ENCODE data around the gene FANCE. TPM values are rescaled to one million over a fixed set of nuclear protein-coding genes. Genes with fewer than 3 reads are reported as not detected.

The FANCE gene
- total and polyA plus RNA-seq, 2 experiments from 2014 or later, result 5.4 to 25.5 TPM

DNA sequence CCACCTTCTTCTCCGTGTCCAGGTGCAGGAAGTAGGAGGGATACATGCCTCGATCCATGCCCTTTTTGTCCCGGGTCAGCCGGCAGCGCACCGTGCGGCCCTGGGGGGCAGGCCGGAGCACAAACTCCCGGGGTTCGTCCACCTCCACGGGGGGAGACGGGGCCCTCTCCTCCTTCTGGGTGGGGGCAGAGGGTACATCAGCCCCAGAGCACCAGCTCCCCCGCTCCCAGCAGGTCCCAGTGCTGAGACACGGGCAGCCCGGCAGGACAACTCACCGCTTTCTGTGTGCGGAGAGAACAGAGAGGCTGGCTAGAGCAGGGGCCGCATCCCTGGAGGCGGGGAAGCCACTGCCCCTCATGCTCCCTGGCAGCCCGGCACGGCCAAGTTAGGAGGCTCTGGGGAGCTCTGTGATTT lies 53.9 kb downstream of the FANCE start:
- H3K27ac ChIP-seq (ENCODE audit: low read depth), result no peak overlapping the region
- no peaks in the 10 kb centered on the region for H3K9me3 Mint-ChIP-seq
- peak overlapping the region; percentile 30; the same call in 2 of the 3 replicates for H3K4me3 Mint-ChIP-seq
- peaks cover 17% of the 10 kb centered on the region; the same call in 1 of the 2 replicates for H3F3A ChIP-seq (replicated peaks; ENCODE audit: low read depth)
- peaks cover 24% of the 10 kb centered on the region for H3K27me3 ChIP-seq (ENCODE audit: insufficient read depth)
- ATAC-seq (peak; percentile 64), DNase-seq (ENCODE audit: low spot score) (peak; percentile 52)
- H3K4me1 Mint-ChIP-seq, result peaks cover 50% of the 10 kb centered on the region
- H3K27me3 Mint-ChIP-seq (ENCODE audit: insufficient read depth, low read depth, poor library complexity), result peaks cover 33% of the 10 kb centered on the region
- H3K4me3 ChIP-seq, result peak overlapping the region; percentile 50
- no peaks in the 10 kb centered on the region for H3K9me2 ChIP-seq (ENCODE audit: insufficient read depth)
- no peaks in the 10 kb centered on the region for H3K36me3 Mint-ChIP-seq (ENCODE audit: low read depth)
- peak overlapping the region; percentile 96 for H2AFZ ChIP-seq
- H3K79me2 ChIP-seq (replicated peaks; ENCODE audit: insufficient read depth), result no peaks in the 10 kb centered on the region
- no peaks in the 10 kb centered on the region for H4K20me1 ChIP-seq (replicated peaks; ENCODE audit: insufficient read depth)
- no peak for TF ChIP-seq JUNB (IDR thresholded peaks at IDR 0.05; ENCODE audit: unreplicated experiment)
- H3K36me3 ChIP-seq (ENCODE audit: insufficient read depth), result no peaks in the 10 kb centered on the region
- H3K4me1 ChIP-seq (ENCODE audit: insufficient read depth), result peaks cover 38% of the 10 kb centered on the region
- H3K4me2 ChIP-seq, result peak overlapping the region; percentile 78
- H3K27ac Mint-ChIP-seq, result no peak overlapping the region

DNA sequence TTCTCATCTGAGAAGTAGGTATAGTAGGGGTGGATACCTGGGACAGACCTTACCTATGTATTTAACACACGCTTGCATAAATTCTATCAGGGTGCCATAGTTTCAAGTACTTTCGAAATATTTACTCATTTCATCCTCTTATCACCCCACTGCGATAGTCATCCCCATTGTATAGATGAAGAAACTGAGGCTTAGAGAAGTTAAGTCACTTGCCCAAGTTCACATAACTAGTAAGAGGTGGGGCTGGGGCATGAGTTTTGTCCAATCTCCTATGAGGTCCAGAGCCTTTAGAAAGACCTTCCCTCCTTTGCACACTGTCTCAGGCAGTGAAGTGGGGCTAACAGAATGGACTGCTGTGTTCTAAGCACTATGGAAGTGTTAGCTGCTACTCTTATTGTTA lies 54.4 kb downstream of the FANCE start:
- Histone ChIP-seq H3K27ac (ENCODE audit: low read depth) (no peak overlapping the region), H3K79me2 (replicated peaks; ENCODE audit: insufficient read depth) (no peaks in the 10 kb centered on the region), H3K27me3 (ENCODE audit: insufficient read depth) (peaks cover 29% of the 10 kb centered on the region), H4K20me1 (replicated peaks; ENCODE audit: insufficient read depth) (no peaks in the 10 kb centered on the region), H3K9me2 (ENCODE audit: insufficient read depth) (no peaks in the 10 kb centered on the region), H3K4me1 (ENCODE audit: insufficient read depth) (peaks cover 43% of the 10 kb centered on the region), H3F3A (replicated peaks; ENCODE audit: low read depth) (peaks cover 17% of the 10 kb centered on the region; the same call in 1 of the 2 replicates), H3K4me2 (peak overlapping the region; percentile 78), H3K36me3 (ENCODE audit: insufficient read depth) (no peaks in the 10 kb centered on the region), H2AFZ (no peak overlapping the region), H3K4me3 (no peak overlapping the region)
- Mint-ChIP-seq H3K4me3 (peak overlapping the region; percentile 26; the same call in 1 of the 3 replicates), H3K4me1 (peaks cover 53% of the 10 kb centered on the region), H3K27me3 (ENCODE audit: insufficient read depth, low read depth, poor library complexity) (peaks cover 32% of the 10 kb centered on the region), H3K27ac (no peak overlapping the region), H3K9me3 (no peaks in the 10 kb centered on the region), H3K36me3 (ENCODE audit: low read depth) (no peaks in the 10 kb centered on the region)
- ATAC-seq (no peak), DNase-seq (ENCODE audit: low spot score) (no peak)
- TF ChIP-seq STAT1 (IDR thresholded peaks at IDR 0.05; ENCODE audit: unreplicated experiment), result no peak
- no peak for TF ChIP-seq CREB1 (CRISPR knock-in tag; IDR thresholded peaks at IDR 0.05; ENCODE audit: low read depth)
- TF ChIP-seq, protein P1, sequence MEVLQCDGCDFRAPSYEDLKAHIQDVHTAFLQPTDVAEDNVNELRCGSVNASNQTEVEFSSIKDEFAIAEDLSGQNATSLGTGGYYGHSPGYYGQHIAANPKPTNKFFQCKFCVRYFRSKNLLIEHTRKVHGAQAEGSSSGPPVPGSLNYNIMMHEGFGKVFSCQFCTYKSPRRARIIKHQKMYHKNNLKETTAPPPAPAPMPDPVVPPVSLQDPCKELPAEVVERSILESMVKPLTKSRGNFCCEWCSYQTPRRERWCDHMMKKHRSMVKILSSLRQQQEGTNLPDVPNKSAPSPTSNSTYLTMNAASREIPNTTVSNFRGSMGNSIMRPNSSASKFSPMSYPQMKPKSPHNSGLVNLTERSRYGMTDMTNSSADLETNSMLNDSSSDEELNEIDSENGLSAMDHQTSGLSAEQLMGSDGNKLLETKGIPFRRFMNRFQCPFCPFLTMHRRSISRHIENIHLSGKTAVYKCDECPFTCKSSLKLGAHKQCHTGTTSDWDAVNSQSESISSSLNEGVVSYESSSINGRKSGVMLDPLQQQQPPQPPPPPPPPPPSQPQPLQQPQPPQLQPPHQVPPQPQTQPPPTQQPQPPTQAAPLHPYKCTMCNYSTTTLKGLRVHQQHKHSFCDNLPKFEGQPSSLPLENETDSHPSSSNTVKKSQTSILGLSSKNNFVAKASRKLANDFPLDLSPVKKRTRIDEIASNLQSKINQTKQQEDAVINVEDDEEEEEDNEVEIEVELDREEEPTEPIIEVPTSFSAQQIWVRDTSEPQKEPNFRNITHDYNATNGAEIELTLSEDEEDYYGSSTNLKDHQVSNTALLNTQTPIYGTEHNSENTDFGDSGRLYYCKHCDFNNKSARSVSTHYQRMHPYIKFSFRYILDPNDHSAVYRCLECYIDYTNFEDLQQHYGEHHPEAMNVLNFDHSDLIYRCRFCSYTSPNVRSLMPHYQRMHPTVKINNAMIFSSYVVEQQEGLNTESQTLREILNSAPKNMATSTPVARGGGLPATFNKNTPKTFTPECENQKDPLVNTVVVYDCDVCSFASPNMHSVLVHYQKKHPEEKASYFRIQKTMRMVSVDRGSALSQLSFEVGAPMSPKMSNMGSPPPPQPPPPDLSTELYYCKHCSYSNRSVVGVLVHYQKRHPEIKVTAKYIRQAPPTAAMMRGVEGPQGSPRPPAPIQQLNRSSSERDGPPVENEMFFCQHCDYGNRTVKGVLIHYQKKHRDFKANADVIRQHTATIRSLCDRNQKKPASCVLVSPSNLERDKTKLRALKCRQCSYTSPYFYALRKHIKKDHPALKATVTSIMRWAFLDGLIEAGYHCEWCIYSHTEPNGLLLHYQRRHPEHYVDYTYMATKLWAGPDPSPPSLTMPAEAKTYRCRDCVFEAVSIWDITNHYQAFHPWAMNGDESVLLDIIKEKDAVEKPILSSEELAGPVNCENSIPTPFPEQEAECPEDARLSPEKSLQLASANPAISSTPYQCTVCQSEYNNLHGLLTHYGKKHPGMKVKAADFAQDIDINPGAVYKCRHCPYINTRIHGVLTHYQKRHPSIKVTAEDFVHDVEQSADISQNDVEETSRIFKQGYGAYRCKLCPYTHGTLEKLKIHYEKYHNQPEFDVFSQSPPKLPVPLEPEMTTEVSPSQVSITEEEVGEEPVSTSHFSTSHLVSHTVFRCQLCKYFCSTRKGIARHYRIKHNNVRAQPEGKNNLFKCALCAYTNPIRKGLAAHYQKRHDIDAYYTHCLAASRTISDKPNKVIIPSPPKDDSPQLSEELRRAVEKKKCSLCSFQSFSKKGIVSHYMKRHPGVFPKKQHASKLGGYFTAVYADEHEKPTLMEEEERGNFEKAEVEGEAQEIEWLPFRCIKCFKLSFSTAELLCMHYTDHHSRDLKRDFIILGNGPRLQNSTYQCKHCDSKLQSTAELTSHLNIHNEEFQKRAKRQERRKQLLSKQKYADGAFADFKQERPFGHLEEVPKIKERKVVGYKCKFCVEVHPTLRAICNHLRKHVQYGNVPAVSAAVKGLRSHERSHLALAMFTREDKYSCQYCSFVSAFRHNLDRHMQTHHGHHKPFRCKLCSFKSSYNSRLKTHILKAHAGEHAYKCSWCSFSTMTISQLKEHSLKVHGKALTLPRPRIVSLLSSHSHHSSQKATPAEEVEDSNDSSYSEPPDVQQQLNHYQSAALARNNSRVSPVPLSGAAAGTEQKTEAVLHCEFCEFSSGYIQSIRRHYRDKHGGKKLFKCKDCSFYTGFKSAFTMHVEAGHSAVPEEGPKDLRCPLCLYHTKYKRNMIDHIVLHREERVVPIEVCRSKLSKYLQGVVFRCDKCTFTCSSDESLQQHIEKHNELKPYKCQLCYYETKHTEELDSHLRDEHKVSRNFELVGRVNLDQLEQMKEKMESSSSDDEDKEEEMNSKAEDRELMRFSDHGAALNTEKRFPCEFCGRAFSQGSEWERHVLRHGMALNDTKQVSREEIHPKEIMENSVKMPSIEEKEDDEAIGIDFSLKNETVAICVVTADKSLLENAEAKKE (CRISPR knock-in tag; IDR thresholded peaks at IDR 0.05), result no peak
- TF ChIP-seq, protein P2, sequence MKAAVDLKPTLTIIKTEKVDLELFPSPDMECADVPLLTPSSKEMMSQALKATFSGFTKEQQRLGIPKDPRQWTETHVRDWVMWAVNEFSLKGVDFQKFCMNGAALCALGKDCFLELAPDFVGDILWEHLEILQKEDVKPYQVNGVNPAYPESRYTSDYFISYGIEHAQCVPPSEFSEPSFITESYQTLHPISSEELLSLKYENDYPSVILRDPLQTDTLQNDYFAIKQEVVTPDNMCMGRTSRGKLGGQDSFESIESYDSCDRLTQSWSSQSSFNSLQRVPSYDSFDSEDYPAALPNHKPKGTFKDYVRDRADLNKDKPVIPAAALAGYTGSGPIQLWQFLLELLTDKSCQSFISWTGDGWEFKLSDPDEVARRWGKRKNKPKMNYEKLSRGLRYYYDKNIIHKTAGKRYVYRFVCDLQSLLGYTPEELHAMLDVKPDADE (IDR thresholded peaks at IDR 0.05), result no peak
- TF ChIP-seq, protein P3, sequence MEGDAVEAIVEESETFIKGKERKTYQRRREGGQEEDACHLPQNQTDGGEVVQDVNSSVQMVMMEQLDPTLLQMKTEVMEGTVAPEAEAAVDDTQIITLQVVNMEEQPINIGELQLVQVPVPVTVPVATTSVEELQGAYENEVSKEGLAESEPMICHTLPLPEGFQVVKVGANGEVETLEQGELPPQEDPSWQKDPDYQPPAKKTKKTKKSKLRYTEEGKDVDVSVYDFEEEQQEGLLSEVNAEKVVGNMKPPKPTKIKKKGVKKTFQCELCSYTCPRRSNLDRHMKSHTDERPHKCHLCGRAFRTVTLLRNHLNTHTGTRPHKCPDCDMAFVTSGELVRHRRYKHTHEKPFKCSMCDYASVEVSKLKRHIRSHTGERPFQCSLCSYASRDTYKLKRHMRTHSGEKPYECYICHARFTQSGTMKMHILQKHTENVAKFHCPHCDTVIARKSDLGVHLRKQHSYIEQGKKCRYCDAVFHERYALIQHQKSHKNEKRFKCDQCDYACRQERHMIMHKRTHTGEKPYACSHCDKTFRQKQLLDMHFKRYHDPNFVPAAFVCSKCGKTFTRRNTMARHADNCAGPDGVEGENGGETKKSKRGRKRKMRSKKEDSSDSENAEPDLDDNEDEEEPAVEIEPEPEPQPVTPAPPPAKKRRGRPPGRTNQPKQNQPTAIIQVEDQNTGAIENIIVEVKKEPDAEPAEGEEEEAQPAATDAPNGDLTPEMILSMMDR (conservative IDR thresholded peaks at IDR 0.05; ENCODE audit: low read depth in 2 of 2), result no peak
- TF ChIP-seq, protein P4, sequence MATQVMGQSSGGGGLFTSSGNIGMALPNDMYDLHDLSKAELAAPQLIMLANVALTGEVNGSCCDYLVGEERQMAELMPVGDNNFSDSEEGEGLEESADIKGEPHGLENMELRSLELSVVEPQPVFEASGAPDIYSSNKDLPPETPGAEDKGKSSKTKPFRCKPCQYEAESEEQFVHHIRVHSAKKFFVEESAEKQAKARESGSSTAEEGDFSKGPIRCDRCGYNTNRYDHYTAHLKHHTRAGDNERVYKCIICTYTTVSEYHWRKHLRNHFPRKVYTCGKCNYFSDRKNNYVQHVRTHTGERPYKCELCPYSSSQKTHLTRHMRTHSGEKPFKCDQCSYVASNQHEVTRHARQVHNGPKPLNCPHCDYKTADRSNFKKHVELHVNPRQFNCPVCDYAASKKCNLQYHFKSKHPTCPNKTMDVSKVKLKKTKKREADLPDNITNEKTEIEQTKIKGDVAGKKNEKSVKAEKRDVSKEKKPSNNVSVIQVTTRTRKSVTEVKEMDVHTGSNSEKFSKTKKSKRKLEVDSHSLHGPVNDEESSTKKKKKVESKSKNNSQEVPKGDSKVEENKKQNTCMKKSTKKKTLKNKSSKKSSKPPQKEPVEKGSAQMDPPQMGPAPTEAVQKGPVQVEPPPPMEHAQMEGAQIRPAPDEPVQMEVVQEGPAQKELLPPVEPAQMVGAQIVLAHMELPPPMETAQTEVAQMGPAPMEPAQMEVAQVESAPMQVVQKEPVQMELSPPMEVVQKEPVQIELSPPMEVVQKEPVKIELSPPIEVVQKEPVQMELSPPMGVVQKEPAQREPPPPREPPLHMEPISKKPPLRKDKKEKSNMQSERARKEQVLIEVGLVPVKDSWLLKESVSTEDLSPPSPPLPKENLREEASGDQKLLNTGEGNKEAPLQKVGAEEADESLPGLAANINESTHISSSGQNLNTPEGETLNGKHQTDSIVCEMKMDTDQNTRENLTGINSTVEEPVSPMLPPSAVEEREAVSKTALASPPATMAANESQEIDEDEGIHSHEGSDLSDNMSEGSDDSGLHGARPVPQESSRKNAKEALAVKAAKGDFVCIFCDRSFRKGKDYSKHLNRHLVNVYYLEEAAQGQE (IDR thresholded peaks at IDR 0.05; ENCODE audit: unreplicated experiment), result no peak
- no peak for TF ChIP-seq NANOG (IDR thresholded peaks at IDR 0.05; ENCODE audit: borderline replicate concordance)
- TF ChIP-seq EZH2phosphoT487 (IDR thresholded peaks at IDR 0.05; ENCODE audit: unreplicated experiment), result no peak
- TF ChIP-seq JUNB (IDR thresholded peaks at IDR 0.05; ENCODE audit: unreplicated experiment), result no peak
